Bronchial epithelial cell (primary cell): ENCODE measurements around the gene OVOL2. TPM values are rescaled to one million over a fixed set of nuclear protein-coding genes. Genes with fewer than 3 reads are reported as not detected.

Experiments used
- DNase-seq: peaks from one replicate; pipeline ENCODE4 v3.0.0-alpha.2; 2010; ENCODE audit warnings: low read depth
- FAIRE-seq: peaks from 2 replicates; lab custom pipeline; 2011; peaks lifted over from hg19 to GRCh38; lab: Jason Lieb, UNC
- H3K27me3 ChIP-seq: 2 replicates; pipeline ENCODE4 v1.5.1; 2011; ENCODE audit warnings: low read length; ENCODE audit not compliant: control insufficient read depth, insufficient read depth
- H3K36me3 ChIP-seq: 2 replicates; pipeline ENCODE4 v1.5.1; 2011; ENCODE audit warnings: low read length; ENCODE audit not compliant: control insufficient read depth, insufficient read depth
- H3K4me3 ChIP-seq: 2 replicates; pipeline ENCODE4 v1.5.1; 2011; ENCODE audit warnings: mild to moderate bottlenecking, low read depth, low read length, control low read depth
- total RNA-seq: library from RNA; depleted of rRNA; stranded (reverse); fragments of >200 nt; gene quantifications from 2 replicates; pipeline ENCODE4 v1.2.1, GENCODE V29; 2014
- TF ChIP-seq, protein P1 (sequence below): IDR thresholded peaks from 2 replicates; pipeline ENCODE4 v1.5.1; 2011; ENCODE audit warnings: mild to moderate bottlenecking, moderate library complexity, low read length, control low read depth, inconsistent platforms; ENCODE audit not compliant: insufficient read depth, severe bottlenecking

OVOL2 gene
- total RNA-seq, 1 donor from 2014 or later: 27.6 TPM

DNA sequence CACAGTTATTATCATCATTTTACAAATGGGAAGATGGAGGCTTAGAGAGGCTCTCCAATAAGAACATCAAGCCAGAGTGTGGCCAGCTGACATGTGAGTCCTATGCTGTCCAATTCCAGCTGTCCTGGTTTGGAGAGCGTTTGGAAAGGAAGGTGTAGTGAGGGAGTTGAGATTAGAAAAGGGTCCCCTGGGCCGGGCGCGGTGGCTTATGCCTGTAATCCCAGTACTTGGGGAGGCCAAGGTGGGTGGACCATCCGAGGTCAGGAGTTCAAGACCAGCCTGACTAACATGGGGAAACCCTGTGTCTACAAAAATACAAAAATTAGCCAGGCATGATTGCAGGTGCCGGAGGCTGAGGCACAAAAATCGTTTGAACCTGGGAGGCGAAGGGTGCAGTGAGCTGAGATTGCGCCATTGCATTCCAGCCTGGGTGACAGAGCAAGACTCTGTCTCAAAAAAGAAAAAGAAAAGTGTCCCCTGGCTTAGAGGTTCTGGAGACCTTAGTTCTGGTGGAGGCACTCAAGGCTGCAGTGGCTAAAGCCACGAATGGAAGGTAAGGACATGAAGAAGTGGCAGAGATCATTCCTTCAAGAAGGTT, 22.1 kb upstream of the OVOL2 start:
- Histone ChIP-seq H3K36me3 (no peaks in the 10 kb centered on the region), H3K27me3 (no peaks in the 10 kb centered on the region), H3K4me3 (no peak overlapping the region)
- TF ChIP-seq, protein P1, sequence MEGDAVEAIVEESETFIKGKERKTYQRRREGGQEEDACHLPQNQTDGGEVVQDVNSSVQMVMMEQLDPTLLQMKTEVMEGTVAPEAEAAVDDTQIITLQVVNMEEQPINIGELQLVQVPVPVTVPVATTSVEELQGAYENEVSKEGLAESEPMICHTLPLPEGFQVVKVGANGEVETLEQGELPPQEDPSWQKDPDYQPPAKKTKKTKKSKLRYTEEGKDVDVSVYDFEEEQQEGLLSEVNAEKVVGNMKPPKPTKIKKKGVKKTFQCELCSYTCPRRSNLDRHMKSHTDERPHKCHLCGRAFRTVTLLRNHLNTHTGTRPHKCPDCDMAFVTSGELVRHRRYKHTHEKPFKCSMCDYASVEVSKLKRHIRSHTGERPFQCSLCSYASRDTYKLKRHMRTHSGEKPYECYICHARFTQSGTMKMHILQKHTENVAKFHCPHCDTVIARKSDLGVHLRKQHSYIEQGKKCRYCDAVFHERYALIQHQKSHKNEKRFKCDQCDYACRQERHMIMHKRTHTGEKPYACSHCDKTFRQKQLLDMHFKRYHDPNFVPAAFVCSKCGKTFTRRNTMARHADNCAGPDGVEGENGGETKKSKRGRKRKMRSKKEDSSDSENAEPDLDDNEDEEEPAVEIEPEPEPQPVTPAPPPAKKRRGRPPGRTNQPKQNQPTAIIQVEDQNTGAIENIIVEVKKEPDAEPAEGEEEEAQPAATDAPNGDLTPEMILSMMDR: no peak
- no peak for DNase-seq
- FAIRE-seq: no peak

GRCh38 chr20:18077157-18077556, 19.4 kb upstream of the OVOL2 start:
- Histone ChIP-seq H3K4me3 (no peak overlapping the region), H3K36me3 (no peaks in the 10 kb centered on the region), H3K27me3 (no peaks in the 10 kb centered on the region)
- TF ChIP-seq, protein P1: no peak
- DNase-seq (no peak), FAIRE-seq (no peak)

- Histone ChIP-seq H3K4me3 (no peak overlapping the region), H3K27me3 (no peaks in the 10 kb centered on the region), H3K36me3 (no peaks in the 10 kb centered on the region)
- FAIRE-seq (no peak), DNase-seq (no peak)
- TF ChIP-seq, protein P1: no peak
Observed at GRCh38 chr20:18072532-18072931, 14.8 kb upstream of the OVOL2 start.

DNA sequence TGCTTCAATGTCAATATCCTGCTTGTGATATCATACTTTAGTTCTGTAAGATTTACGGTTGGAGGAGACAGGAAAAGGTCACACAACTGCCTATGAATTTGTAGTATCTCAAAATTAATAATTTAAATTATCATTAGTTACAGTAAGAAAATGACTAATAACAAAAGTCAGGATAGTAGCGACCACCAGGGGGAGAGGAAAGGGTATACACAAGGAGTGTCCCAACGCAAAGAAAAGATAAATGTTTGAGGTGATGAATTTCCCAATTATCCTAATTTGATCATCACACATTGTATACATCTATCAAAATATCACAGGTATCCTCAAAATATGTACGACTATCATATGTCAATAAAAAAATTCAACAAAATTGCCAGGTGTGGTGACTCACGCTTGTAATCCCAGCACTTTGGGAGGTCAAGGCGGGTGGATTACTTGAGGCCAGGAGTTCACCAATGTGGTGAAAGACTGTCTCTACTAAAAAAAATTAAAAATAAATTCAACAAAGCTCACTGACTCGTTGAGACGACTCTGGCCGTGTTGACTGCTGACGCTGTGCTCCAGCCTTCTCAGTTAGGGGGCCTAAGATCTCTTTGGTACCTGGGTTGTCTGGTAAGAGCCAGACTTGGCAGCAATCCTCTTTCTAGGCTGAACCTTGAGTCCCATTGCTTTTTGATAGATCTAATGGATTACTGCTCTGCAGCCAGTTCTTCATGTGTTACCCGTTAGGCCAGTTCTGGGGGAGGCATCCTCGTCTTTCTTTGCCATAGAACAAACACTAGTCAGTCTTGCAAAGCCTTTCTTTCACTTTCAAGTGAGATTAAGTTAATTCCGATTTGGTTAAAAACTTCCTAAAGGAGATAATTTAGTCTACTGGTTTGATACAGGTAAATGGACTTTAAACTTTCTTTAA, 9.0 kb upstream of the OVOL2 start:
- DNase-seq (peak; percentile 10), FAIRE-seq (no peak)
- TF ChIP-seq, protein P1: no peak
- H3K4me3 ChIP-seq: no peak overlapping the region
- no peaks in the 10 kb centered on the region for H3K27me3 ChIP-seq
- no peaks in the 10 kb centered on the region for H3K36me3 ChIP-seq

DNA sequence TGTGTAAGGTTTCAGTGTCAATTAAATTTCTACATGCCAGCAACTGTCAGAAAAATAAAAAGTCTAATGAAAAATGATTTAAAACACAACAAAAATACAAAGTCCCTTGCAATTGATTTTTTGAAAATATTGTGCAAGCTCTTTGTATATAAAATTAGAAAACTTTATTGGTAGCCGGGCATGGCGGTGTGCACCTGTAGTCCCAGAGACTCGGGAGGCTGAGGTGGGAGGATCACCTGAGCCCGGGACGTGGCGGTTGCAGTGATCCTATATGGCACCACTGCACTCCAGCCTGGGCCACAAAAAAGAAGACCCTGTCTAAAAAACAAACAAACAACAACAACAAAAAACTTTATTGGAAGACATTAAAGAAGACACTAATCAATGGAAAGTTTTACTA, 6.0 kb upstream of the OVOL2 start:
- no peak for DNase-seq
- no peak for FAIRE-seq
- H3K36me3 ChIP-seq: no peaks in the 10 kb centered on the region

More for the DNA sequence above, 6.0 kb upstream of the OVOL2 start:
- Histone ChIP-seq H3K27me3 (no peaks in the 10 kb centered on the region), H3K4me3 (no peak overlapping the region)
- TF ChIP-seq, protein P1: no peak
